GM19468 (cell line): ENCODE data around the gene ZNF593.

Experiments
- ATAC-seq: cut with Tn5 transposase; IDR thresholded peaks from one replicate; pipeline ENCODE4 v1.9.1; 2021; ENCODE audit warnings: mild to moderate bottlenecking, moderate library complexity, moderate number of reproducible peaks; ENCODE audit not compliant: unreplicated experiment; ENCODE audit errors: extremely low read depth

ZNF593 gene

DNA sequence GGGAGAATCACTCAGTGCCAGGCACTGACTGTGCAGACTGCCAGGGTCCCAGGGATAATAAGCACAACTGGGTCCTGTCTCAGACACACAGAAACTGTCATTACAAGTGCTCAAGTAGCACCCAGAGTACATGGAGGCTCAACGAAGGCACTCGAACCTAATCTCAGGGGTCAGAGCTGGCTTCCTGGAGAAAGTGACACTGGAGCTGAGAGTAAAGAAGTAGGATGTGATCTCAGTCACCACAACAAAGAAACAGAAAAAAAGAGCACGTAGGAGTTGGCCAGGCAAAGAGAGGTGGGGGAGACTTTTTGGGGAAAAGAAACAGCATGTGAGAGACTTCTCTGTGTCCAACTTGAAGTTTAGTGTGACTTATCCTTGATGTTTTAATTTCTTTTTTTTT is 22.0 kb downstream of the ZNF593 start:
- ATAC-seq: no peak

DNA sequence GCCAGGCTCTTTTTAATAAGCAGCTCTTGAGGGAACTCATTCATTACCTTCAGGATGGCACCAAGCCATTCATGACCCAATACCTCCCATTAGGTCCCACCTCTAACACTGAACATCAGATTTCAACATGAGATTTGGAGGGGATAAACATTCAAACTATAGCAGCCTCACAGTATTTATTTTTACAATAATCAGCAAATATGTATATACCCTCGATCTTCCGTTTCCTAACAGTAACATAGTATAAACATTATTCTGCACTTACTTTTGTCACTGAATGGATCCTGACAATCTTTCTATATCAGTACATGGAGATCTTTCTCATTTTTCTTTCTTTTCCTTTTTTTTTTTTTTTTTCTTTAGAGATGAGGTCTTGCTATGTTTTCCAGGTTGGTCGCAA is 26.1 kb downstream of the ZNF593 start:
- ATAC-seq: no peak

DNA sequence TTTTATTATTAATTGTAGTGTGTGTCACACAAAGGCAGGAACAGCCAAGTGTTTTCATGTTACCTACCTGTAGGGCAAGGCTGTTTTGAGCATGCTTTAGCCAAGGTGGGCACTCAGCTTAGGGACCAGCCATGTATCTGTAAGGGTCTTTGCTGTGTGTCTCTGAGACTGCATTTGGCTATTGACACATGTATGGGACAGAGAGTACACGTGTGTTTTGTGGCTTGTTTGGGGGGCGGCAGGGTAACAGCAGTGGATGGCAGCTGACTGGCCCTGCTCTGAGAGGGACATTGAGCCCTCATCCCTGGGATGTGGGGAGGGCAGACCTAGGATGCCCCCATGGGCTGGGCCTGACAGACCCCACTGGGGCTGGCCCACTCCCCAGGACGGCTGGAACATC is 27.6 kb downstream of the ZNF593 start:
- no peak for ATAC-seq

DNA sequence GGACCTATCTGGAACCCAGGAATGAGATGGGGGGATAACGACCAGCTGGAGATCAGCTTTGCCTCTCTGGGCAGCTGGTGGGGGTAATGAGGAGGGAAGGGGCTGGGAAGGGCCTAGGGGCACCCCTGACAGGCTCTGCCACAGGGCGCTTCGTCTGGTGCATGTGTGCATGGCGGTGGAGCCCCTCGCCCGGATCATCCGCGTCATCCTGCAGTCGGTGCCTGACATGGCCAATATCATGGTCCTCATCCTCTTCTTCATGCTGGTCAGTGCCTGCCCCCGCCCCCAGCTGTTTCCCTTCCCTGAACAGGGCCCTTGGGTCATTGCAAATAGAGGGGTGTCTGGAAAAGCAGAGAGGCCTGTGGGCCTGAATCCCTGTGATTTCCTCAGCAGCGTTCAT is 28.1 kb downstream of the ZNF593 start:
- no peak for ATAC-seq

DNA sequence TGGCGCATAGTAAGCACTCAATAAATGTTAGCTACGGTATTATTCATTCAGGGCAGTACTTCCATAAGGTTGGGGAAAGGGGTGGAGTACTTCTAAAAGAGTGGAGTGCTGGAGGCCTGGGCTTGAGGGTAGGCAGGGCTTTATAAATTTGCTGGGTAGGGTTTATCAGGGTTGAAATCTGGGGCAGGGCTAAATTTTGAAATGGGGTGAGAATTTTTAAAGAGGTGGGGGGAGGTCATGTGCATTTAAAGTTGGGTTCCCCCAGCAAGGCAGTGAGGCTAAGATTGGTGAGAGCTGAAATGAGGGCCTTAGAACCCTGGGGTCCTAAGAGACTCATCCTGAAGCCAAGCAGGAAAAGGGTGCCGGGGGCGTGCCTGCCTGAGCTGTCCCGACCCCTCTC is 30.7 kb downstream of the ZNF593 start:
- ATAC-seq: no peak

DNA sequence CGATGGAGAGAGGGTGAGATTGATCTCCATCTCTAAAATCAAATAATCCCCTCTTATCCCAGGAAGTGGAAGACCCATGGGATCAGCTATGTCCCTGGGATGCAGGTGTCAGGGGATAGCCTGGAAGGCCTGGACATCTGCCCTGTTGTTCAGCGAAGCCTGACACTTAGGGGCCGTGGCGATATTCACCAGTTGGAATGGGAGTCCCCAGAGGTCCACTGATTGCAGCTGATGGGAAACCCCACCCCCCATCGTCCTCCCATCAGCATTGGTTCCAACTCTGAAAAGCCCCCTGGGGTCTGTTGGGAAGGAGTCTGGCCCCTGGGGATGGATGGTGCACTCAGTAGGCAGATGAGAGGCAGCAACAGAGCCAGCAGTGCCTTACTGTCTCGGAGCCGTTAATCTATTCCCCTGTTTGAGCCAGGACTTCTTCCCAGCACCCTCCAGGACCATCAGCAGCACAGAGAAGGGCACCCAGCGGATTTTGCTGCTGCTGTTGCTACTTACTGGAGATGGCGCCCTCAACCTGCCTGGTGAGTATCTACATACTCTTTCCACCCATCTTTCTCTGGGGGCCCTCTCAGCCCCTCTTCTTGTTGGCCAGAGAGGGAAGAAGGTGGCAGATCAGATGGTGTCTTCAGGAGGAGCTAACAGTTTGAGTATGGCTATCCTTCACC is 34.1 kb downstream of the ZNF593 start:
- ATAC-seq: no peak

DNA sequence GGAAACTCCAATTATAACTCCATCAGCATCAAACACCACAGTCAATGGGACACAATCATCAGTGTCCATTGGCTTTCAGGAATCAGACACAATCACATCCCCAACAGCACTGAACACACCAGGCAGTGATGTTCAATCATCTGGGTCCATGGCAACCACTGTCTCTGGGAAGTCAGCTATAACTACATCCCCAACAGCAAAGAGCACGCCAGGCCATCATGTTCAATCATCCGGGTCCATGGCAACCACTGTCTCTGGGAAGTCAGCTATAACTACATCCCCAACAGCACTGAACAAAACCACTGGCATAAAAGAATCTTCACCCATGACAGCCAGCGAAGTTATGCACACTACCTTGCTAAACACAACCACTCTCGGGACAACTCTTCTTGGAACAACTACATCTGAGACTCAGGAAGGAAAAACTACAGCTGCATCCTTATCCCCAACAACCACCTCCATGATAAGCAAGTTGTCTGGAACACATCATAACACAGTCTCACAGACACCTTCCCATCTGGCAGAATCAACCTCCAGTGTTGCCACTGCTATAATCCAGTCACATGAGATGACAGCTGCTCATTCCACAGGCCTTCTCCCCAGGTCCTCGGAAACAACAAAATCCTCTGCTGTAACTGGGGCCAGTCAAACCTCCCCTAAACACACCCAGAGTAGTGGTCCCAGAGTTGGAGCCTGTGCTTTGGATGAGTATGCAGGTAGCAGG is 40.6 kb downstream of the ZNF593 start:
- ATAC-seq: no peak

DNA sequence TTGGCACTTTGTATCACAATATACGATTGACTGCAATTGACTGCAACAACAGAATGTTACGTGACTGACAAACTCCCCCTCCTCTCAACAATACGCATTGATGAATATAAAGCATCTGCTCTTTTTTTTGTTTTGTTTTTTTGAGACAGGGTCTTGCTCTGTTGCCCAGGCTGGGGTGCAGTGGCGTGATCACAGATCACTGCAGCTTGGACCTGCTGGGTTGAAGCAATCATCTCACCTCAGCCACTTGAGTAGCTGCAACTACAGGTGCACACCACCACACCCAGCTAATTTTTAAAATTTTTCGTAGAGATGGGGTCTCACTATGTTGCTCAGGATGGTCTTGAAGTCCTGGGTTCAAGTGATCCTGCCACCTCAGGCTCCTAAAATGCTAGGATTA is 43.0 kb downstream of the ZNF593 start:
- ATAC-seq: no peak

DNA sequence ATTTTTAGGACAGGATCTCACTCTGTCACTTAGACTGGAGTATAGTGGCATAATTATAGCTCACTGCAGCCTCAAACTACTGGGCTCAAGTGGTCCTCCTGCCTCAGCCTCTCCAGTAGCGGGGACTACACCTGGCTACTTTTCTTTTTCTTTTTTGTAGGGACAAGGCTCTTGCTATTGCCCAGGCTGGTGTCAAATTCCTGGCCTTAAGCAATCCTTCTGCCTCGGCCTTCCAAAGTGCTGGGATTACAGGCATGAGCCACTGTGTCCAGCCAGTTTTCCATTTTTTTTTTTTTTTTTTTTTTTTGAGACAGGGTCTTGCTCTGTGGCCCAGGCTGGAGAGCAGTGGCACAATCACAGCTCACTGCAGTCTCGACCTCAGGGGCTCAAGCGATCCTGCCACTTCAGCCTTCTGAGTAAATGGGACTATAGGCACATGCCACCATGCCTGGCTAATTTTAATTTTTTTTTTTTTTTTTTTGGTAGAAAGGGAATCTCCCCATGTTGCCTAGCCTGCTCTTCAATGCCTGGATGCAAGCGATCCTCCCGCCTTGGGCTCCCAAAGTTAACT is 43.7 kb downstream of the ZNF593 start:
- ATAC-seq: no peak

DNA sequence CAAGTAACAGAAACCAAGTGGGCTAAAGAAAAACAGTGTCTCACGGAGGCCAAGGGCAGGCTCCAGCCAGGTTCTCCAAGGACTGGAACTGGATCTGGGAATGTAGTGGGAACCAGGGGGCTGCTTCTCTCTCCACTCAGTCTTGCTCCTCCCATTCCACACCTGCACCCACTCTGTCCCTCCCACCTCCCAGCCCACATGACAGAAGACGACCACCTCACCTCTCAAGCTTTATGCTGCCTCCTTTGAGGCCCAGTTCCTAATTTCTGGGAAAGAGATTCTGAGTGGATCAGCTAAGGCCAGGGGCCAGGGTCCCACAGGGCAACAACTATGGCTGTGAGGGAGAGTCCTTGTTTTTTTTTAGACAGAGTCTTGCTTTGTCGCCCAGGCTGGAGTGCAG is 45.5 kb downstream of the ZNF593 start:
- no peak for ATAC-seq

DNA sequence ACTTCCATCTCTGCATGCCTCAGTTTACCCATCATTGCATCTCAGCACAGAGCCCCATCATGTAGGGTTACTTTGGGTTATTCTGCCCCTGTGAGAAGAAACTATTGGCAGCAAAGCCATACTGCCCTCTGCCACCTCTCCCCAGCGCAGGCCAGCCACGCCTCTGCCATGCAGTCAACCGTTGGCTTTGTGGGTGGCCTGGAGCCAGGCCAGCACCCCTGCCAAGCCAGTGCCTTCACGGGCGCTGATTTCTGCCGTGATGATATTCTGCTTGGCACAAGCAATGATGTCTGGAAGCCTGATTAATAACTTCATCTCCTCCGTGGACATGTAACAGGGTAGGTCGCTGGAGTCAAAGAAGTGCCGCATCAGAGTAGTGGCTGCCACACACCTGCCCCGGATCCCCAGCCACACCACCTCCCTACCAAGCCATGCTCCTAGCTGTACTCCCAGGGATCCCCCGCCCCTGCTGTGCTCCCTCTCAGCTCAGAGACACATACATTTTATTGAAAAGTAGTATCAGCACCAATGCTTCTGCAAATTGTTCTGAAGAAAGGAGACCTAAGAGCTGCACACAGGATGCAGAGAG is 49.3 kb downstream of the ZNF593 start:
- ATAC-seq: no peak
